BLaER1 (cell line): ENCODE data around the gene KNSTRN.

ENCODE experiments used
- H3K27ac ChIP-seq: shearing (Covaris generic); formaldehyde crosslinking; 2 replicates; pipeline ENCODE4 v1.8.1; 2022
- H3K27me3 ChIP-seq: shearing (Covaris generic); formaldehyde crosslinking; 2 replicates; pipeline ENCODE4 v1.8.1; 2022
- H3K36me3 ChIP-seq: shearing (Covaris generic); formaldehyde crosslinking; 2 replicates; pipeline ENCODE4 v1.8.1; 2022
- H3K4me1 ChIP-seq: shearing (Covaris generic); formaldehyde crosslinking; 2 replicates; pipeline ENCODE4 v1.8.1; 2022
- H3K4me2 ChIP-seq: shearing (Covaris generic); formaldehyde crosslinking; 2 replicates; pipeline ENCODE4 v1.8.1; 2022
- H3K4me3 ChIP-seq: shearing (Covaris generic); formaldehyde crosslinking; 2 replicates; pipeline ENCODE4 v1.8.1; 2022
- H3K9ac ChIP-seq: shearing (Covaris generic); formaldehyde crosslinking; 2 replicates; pipeline ENCODE4 v1.8.1; 2022
- H3K9me3 ChIP-seq: shearing (Covaris generic); formaldehyde crosslinking; 2 replicates; pipeline ENCODE4 v1.8.1; 2022
- H4K20me1 ChIP-seq: shearing (Covaris generic); formaldehyde crosslinking; 2 replicates; pipeline ENCODE4 v1.8.1; 2022
- Cebpa-rat ChIP-seq: shearing (Covaris generic); IDR thresholded peaks from 2 replicates; pipeline ENCODE4 v1.8.1; 2022

KNSTRN gene

GRCh38 chr15:40392986-40393948 lies 10.7 kb downstream of the KNSTRN start:
- Histone ChIP-seq H3K27me3 (no peaks in the 10 kb centered on the region), H3K4me3 (no peak overlapping the region), H3K4me2 (no peak overlapping the region), H3K4me1 (peaks cover 20% of the 10 kb centered on the region), H3K9me3 (peaks cover 2% of the 10 kb centered on the region; the same call in 1 of the 2 replicates), H4K20me1 (no peaks in the 10 kb centered on the region), H3K9ac (no peak overlapping the region), H3K36me3 (peaks cover 82% of the 10 kb centered on the region), H3K27ac (no peak overlapping the region)
- no peak for TF ChIP-seq Cebpa-rat

- Histone ChIP-seq H3K4me1 (peaks cover 26% of the 10 kb centered on the region), H3K9me3 (no peaks in the 10 kb centered on the region), H3K9ac (peak overlapping the region; percentile 27; the same call in 1 of the 2 replicates), H3K4me2 (peak overlapping the region; percentile 82), H3K4me3 (no peak overlapping the region), H4K20me1 (no peaks in the 10 kb centered on the region), H3K27ac (peak overlapping the region; percentile 67), H3K27me3 (no peaks in the 10 kb centered on the region), H3K36me3 (peaks cover 42% of the 10 kb centered on the region)
- no peak for TF ChIP-seq Cebpa-rat
Measured at GRCh38 chr15:40397688-40398412, 15.3 kb downstream of the KNSTRN start.

GRCh38 chr15:40398413-40398873 lies 15.9 kb downstream of the KNSTRN start:
- Histone ChIP-seq H3K9ac (peak overlapping the region; percentile 27; the same call in 1 of the 2 replicates), H4K20me1 (no peaks in the 10 kb centered on the region), H3K36me3 (peaks cover 36% of the 10 kb centered on the region), H3K4me3 (no peak overlapping the region; the same call in 1 of the 2 replicates), H3K4me1 (peaks cover 26% of the 10 kb centered on the region), H3K9me3 (no peaks in the 10 kb centered on the region), H3K27ac (peak overlapping the region; percentile 67), H3K4me2 (peak overlapping the region; percentile 82), H3K27me3 (no peaks in the 10 kb centered on the region)
- no peak for TF ChIP-seq Cebpa-rat

- Histone ChIP-seq H3K4me2 (peak overlapping the region; percentile 82), H3K9ac (no peak overlapping the region), H3K27ac (no peak overlapping the region), H3K27me3 (no peaks in the 10 kb centered on the region), H3K9me3 (no peaks in the 10 kb centered on the region), H3K4me3 (no peak overlapping the region), H4K20me1 (no peaks in the 10 kb centered on the region), H3K36me3 (peaks cover 27% of the 10 kb centered on the region), H3K4me1 (peaks cover 26% of the 10 kb centered on the region)
- TF ChIP-seq Cebpa-rat: no peak
Measured at GRCh38 chr15:40399370-40399769, 16.8 kb downstream of the KNSTRN start.

- H3K4me1 ChIP-seq: peaks cover 29% of the 10 kb centered on the region
- H3K36me3 ChIP-seq: peaks cover 37% of the 10 kb centered on the region
- no peaks in the 10 kb centered on the region for H3K9me3 ChIP-seq
- no peak for TF ChIP-seq Cebpa-rat
- H3K27me3 ChIP-seq: no peaks in the 10 kb centered on the region
- peak within 1 kb of the TSS; percentile 88 for H3K4me2 ChIP-seq
- H3K27ac ChIP-seq: peak within 1 kb of the TSS; percentile 89
- peaks cover 17% of the 10 kb centered on the region; the same call in 1 of the 2 replicates for H4K20me1 ChIP-seq
- H3K9ac ChIP-seq: peak within 1 kb of the TSS; percentile 91
- peak within 1 kb of the TSS; percentile 89 for H3K4me3 ChIP-seq
Measured at GRCh38 chr15:40405501-40406381, 23.2 kb downstream of the KNSTRN start, which contains the start of gene IVD. Gene IVD, plus strand, starts transcription at chr15:40405795. Its CDS starts 33 bp downstream, at chr15:40405828.

GRCh38 chr15:40407330-40407990 lies 24.9 kb downstream of the KNSTRN start:
- Histone ChIP-seq H3K4me2 (peak overlapping the region; percentile 88), H3K4me3 (0 out of 2 replicates have a peak overlapping the region, but pooled peaks have one; percentile 89), H3K4me1 (peaks cover 29% of the 10 kb centered on the region), H3K27me3 (no peaks in the 10 kb centered on the region), H3K27ac (no peak overlapping the region; the same call in 1 of the 2 replicates), H4K20me1 (peaks cover 28% of the 10 kb centered on the region), H3K36me3 (peaks cover 54% of the 10 kb centered on the region), H3K9me3 (no peaks in the 10 kb centered on the region), H3K9ac (peak overlapping the region; percentile 26; the same call in 1 of the 2 replicates)
- no peak for TF ChIP-seq Cebpa-rat

GRCh38 chr15:40409366-40409765 lies 26.8 kb downstream of the KNSTRN start:
- peaks cover 37% of the 10 kb centered on the region for H4K20me1 ChIP-seq

GRCh38 chr15:40410476-40410875 lies 28.0 kb downstream of the KNSTRN start:
- no peak for TF ChIP-seq Cebpa-rat
- no peak overlapping the region for H3K27ac ChIP-seq
- H3K4me3 ChIP-seq: no peak overlapping the region
- no peak overlapping the region for H3K9ac ChIP-seq
- peaks cover 84% of the 10 kb centered on the region for H3K36me3 ChIP-seq
- H4K20me1 ChIP-seq: peaks cover 37% of the 10 kb centered on the region
- H3K27me3 ChIP-seq: no peaks in the 10 kb centered on the region
- H3K9me3 ChIP-seq: no peaks in the 10 kb centered on the region
- peaks cover 20% of the 10 kb centered on the region for H3K4me1 ChIP-seq
- no peak overlapping the region for H3K4me2 ChIP-seq

More at GRCh38 chr15:40409366-40409765, 26.8 kb downstream of the KNSTRN start:
- Histone ChIP-seq H3K4me2 (no peak overlapping the region), H3K27ac (no peak overlapping the region), H3K4me1 (peaks cover 29% of the 10 kb centered on the region), H3K9ac (no peak overlapping the region), H3K9me3 (no peaks in the 10 kb centered on the region), H3K4me3 (no peak overlapping the region), H3K27me3 (no peaks in the 10 kb centered on the region), H3K36me3 (peaks cover 73% of the 10 kb centered on the region)
- TF ChIP-seq Cebpa-rat: no peak
